ENCODE data around the gene SOX9.

The SOX9 gene

DNA sequence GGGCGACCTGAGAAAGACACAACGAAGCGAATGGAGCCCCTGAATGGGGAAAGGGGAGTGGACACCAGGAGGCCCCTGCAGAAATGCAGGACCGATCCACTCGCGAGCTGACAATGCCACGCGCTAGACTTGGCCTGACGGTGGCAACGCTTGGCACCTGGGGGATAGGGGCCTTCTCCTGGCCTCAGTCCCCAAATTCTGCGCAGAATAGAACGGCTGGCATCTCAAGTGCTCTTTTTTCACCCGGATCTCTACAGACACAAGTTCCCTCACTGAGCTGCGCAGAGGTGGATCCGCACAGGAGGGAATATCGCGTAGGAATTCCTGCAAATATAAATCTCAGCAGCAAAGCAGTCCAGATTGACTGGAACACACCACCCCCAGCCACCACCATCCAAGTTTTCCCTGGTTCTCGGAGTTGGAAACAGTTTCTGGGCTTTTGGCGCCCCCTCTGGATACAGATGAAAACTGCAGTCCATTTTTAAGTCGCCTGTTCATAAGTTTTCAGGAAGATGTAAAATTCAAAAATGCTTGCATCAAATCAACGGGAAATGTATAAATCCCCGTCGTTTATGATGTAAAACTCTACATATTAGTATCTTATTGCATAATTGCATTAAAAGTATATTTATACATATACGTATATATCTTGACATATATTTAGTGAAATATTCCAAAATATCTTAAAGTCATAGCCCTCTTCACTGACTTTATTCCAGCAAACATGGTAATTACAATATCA is 2.3 kb upstream of the SOX9 start:
- no peak for DNase-seq (ENCODE audit: insufficient read length, low spot score)
- TF ChIP-seq, protein P1, sequence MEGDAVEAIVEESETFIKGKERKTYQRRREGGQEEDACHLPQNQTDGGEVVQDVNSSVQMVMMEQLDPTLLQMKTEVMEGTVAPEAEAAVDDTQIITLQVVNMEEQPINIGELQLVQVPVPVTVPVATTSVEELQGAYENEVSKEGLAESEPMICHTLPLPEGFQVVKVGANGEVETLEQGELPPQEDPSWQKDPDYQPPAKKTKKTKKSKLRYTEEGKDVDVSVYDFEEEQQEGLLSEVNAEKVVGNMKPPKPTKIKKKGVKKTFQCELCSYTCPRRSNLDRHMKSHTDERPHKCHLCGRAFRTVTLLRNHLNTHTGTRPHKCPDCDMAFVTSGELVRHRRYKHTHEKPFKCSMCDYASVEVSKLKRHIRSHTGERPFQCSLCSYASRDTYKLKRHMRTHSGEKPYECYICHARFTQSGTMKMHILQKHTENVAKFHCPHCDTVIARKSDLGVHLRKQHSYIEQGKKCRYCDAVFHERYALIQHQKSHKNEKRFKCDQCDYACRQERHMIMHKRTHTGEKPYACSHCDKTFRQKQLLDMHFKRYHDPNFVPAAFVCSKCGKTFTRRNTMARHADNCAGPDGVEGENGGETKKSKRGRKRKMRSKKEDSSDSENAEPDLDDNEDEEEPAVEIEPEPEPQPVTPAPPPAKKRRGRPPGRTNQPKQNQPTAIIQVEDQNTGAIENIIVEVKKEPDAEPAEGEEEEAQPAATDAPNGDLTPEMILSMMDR (IDR thresholded peaks at IDR 0.05; ENCODE audit: insufficient read depth, missing control alignments), result peak; percentile 98
- FAIRE-seq, result no peak

DNA sequence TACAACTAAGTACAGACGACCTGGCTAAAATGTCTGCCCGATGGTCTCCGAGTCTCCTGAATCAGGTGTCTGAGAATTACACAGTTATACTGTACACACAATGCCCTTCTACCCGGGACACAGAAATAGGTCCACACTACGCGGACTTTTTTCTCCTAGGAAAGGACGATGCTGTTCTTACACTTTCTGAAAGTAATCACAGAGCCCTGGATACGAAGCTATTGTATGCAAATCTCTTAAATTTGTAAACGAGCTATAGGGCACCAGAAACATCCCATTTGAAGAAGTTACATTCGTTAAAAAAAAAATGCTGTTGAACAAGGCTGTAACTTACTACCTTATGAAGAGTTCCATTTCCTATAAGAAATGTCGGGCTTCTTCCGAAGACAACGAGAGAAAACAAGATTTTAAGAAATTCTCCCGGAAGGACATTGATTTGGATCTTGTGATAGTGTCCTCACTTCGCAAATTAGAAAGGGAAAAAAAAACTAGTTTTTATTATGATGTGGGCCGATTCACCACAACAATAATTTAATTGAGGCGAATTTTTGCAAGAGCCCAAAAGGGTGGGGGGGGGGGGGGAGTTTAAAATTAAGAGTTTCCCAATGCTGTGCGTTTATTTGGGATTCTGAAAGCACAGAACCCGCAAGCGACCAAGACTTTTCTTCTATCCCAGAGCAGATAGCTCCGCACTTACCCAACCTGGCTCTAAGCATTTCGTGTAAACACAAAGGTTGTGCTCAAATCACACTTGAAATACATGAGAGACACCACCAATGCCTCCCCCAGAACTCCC is 1.5 kb upstream of the SOX9 start:
- DNase-seq (ENCODE audit: insufficient read length, low spot score) (no peak), FAIRE-seq (no peak)
- TF ChIP-seq, protein P1 (IDR thresholded peaks at IDR 0.05; ENCODE audit: insufficient read depth, missing control alignments), result no peak

DNA sequence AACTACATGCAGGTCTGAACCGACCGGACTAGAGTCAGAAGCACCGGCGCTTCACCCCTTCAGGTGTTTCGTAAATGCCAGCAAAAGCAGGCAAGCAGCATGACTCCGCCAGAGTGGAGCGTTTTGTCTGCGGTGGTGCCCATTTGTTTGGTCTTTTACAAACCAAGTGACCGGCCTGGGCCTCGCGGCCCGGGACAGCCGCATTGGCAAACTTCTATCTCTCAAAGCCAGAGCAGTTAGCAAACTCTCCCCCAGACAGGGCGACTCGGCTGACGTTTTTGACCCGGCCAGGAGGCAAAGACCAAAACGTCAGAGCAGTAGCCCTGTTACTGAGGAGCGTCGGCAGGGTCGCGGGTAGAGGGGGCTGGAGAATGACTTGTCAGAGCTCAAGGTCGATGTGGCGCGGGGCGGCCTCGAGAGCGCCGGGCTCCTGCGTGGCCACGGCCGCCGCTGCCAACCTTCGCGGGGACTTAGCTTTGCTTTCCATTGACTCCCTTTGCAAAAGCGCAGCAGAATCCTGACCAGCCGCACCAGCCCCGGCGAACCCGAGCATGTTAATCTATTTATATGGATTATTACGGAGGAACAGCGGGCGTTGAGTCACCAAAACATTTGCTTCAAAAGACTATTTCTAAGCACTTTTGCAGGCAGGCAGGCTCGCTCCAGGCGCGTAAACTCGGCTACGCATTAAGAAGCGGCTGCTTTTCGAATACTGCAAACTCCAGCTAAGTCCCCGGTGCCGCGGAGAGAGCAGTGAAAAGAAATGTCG is 763 bp upstream of the SOX9 start:
- DNase-seq (ENCODE audit: insufficient read length, low spot score) (no peak), FAIRE-seq (no peak)
- TF ChIP-seq, protein P1 (IDR thresholded peaks at IDR 0.05; ENCODE audit: insufficient read depth, missing control alignments), result no peak

DNA sequence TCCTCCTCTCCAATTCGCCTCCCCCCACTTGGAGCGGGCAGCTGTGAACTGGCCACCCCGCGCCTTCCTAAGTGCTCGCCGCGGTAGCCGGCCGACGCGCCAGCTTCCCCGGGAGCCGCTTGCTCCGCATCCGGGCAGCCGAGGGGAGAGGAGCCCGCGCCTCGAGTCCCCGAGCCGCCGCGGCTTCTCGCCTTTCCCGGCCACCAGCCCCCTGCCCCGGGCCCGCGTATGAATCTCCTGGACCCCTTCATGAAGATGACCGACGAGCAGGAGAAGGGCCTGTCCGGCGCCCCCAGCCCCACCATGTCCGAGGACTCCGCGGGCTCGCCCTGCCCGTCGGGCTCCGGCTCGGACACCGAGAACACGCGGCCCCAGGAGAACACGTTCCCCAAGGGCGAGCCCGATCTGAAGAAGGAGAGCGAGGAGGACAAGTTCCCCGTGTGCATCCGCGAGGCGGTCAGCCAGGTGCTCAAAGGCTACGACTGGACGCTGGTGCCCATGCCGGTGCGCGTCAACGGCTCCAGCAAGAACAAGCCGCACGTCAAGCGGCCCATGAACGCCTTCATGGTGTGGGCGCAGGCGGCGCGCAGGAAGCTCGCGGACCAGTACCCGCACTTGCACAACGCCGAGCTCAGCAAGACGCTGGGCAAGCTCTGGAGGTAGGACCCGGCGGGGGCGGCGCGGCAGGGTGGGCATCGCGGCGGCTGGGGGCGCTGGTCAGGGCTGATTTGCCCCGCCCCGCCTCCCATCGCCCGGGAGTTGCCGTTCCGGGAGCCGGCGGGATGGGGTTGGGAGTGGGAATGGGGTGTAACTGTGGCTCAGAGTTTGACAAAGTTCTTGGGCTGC is 567 bp downstream of the SOX9 start:
- FAIRE-seq (no peak), DNase-seq (ENCODE audit: insufficient read length, low spot score) (no peak)
- TF ChIP-seq, protein P1 (IDR thresholded peaks at IDR 0.05; ENCODE audit: insufficient read depth, missing control alignments), result no peak

DNA sequence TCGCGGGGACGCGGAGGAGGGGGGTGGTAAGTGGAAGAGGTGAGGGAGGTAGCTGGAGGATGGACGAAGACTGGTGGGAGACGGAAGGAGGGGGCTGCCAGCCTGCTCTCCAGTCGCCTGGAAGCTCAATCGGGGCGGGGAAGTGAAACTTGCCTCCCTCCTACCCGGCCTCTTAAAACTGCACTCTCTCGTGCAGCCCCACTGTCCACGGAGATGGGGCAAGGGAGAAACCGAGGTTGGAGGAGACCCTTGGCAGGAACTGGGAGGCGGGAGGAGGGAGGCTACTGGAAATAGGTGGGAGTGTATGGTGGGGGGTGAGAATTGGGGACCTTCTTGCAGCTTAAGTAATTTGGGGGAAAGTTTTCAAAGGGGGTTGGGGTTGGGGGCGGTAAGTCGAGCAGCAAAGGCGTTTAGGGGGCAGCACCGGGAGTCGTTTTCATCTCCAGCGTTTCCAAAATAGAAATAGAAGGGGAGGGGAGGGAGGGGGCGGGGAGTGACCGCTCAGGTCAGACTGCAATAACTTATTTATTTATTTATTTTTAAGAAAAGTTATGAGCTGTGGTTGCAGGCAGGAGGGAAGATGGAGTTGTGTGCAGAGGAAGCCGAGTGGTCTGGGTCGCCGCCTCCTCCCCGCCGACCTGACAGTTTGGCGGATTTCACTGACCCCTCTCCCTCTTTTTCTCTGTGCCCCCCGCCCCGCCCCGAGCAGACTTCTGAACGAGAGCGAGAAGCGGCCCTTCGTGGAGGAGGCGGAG is 1.4 kb downstream of the SOX9 start:
- no peak for FAIRE-seq
- DNase-seq (ENCODE audit: insufficient read length, low spot score), result no peak
- TF ChIP-seq, protein P1 (IDR thresholded peaks at IDR 0.05; ENCODE audit: insufficient read depth, missing control alignments), result no peak

Measured in D721Med (cell line).